IMR-90 (cell line): ENCODE results near the gene AARSD1. TPM values are rescaled to one million over a fixed set of nuclear protein-coding genes. Genes with fewer than 3 reads are reported as not detected.

Experiments
- ATAC-seq: fragments of 200-7000 bp; cut with Tn5 transposase; 2 replicates; pipeline ENCODE4 v1.9.1; 2020; ENCODE audit warnings: low read depth, mild to moderate bottlenecking, moderate library complexity
- BruUV-seq: library from RNA; stranded (reverse); fragments of 400-500 nt; replicated peaks from 2 replicates; lab custom pipeline; 2021; lab: Mats Ljungman, UMichigan
- CTCF ChIA-PET: fragments of 300-600 bp; formaldehyde crosslinking; extraction: SDS; loops from one replicate; lab custom pipeline; 2021; ENCODE audit warnings: antibody characterized with exemption; lab: Yijun Ruan, JAX
- POLR2A ChIA-PET: fragments of 300-600 bp; sonication (Branson Sonifier 250); formaldehyde crosslinking; loops from one replicate; lab custom pipeline; 2022; ENCODE audit warnings: antibody characterized with exemption; ENCODE audit not compliant: unreplicated experiment; lab: Charles Lee
- DNase-seq: peaks from one replicate; pipeline ENCODE4 v3.0.0; 2013
- H2AFZ ChIP-seq: replicated peaks from 2 replicates; pipeline ENCODE3; 2013; ENCODE audit warnings: low read length, mild to moderate bottlenecking; ENCODE audit not compliant: poor library complexity
- H2AK5ac ChIP-seq: 2 replicates; pipeline ENCODE4 v1.6.1; 2013; ENCODE audit warnings: low read depth, low read length, inconsistent platforms
- H2AK9ac ChIP-seq: replicated peaks from 2 replicates; pipeline ENCODE3; 2013; ENCODE audit warnings: mild to moderate bottlenecking, low read depth, low read length, moderate library complexity; ENCODE audit not compliant: poor library complexity
- H2BK120ac ChIP-seq: 2 replicates; pipeline ENCODE4 v1.6.1; 2013; ENCODE audit warnings: low read depth, low read length, inconsistent platforms
- H2BK15ac ChIP-seq: 3 replicates; pipeline ENCODE4 v1.6.1; 2013; ENCODE audit warnings: low read depth, low read length, inconsistent platforms
- H2BK20ac ChIP-seq: 2 replicates; pipeline ENCODE4 v1.6.1; 2013; ENCODE audit warnings: low read depth, mild to moderate bottlenecking, inconsistent platforms, low read length, moderate library complexity
- H2BK5ac ChIP-seq: 2 replicates; pipeline ENCODE4 v1.6.1; 2013; ENCODE audit warnings: mild to moderate bottlenecking, low read depth, low read length, inconsistent platforms; ENCODE audit not compliant: poor library complexity, severe bottlenecking
- H3K14ac ChIP-seq: replicated peaks from 2 replicates; pipeline ENCODE4 v1.6.1; 2013; ENCODE audit warnings: low read depth, low read length, inconsistent platforms
- H3K18ac ChIP-seq: 2 replicates; pipeline ENCODE4 v1.6.1; 2013; ENCODE audit warnings: low read depth, low read length, control low read depth
- H3K23ac ChIP-seq: 2 replicates; pipeline ENCODE4 v1.6.1; 2013; ENCODE audit warnings: low read depth, low read length, inconsistent platforms
- H3K27ac ChIP-seq: 2 replicates; pipeline ENCODE4 v1.5.1; 2013; ENCODE audit warnings: mild to moderate bottlenecking, control low read depth, low read length; ENCODE audit not compliant: insufficient read depth
- H3K27me3 ChIP-seq: 2 replicates; pipeline ENCODE4 v1.6.1; 2013; ENCODE audit warnings: low read length; ENCODE audit not compliant: control insufficient read depth, insufficient read depth
- H3K36me3 ChIP-seq: 2 replicates; pipeline ENCODE4 v1.6.1; 2013; ENCODE audit warnings: low read length, mixed read lengths; ENCODE audit not compliant: control insufficient read depth, insufficient read depth
- H3K4ac ChIP-seq: 2 replicates; pipeline ENCODE4 v1.6.1; 2013; ENCODE audit warnings: low read depth, low read length, inconsistent platforms
- H3K4me1 ChIP-seq: 2 replicates; pipeline ENCODE4 v1.6.1; 2013; ENCODE audit warnings: low read length, mixed read lengths; ENCODE audit not compliant: control insufficient read depth, insufficient read depth
- H3K4me2 ChIP-seq: 2 replicates; pipeline ENCODE4 v1.6.1; 2013; ENCODE audit warnings: low read depth, mild to moderate bottlenecking, control low read depth, low read length, moderate library complexity
- H3K4me3 ChIP-seq: 2 replicates; pipeline ENCODE4 v1.5.1; 2013; ENCODE audit warnings: low read depth, mild to moderate bottlenecking, control low read depth, low read length, moderate library complexity; ENCODE audit not compliant: insufficient read depth
- H3K56ac ChIP-seq: 2 replicates; pipeline ENCODE4 v1.6.1; 2013; ENCODE audit warnings: low read length, inconsistent platforms; ENCODE audit not compliant: insufficient read depth; ENCODE audit errors: extremely low read depth
- H3K79me1 ChIP-seq, 2 experiments: 2 replicates each; pipeline ENCODE4 v1.6.1; 2013; ENCODE audit warnings: low read length in 2 of 2, inconsistent platforms in 1 of 2, low read depth in 1 of 2
- H3K9ac ChIP-seq: 2 replicates; pipeline ENCODE4 v1.6.1; 2013; ENCODE audit warnings: low read depth, low read length, control low read depth
- H3K9me1 ChIP-seq: 2 replicates; pipeline ENCODE4 v1.6.1; 2013; ENCODE audit warnings: low read length, inconsistent platforms; ENCODE audit not compliant: insufficient read depth
- H3K9me3 ChIP-seq: 2 replicates; pipeline ENCODE4 v1.6.1; 2013; ENCODE audit warnings: low read length; ENCODE audit not compliant: control insufficient read depth, insufficient read depth
- H4K20me1 ChIP-seq: 2 replicates; pipeline ENCODE4 v1.6.1; 2013; ENCODE audit warnings: low read length, inconsistent platforms; ENCODE audit not compliant: insufficient read depth
- H4K5ac ChIP-seq: 2 replicates; pipeline ENCODE4 v1.6.1; 2013; ENCODE audit warnings: mild to moderate bottlenecking, low read depth, low read length, control low read depth
- H4K8ac ChIP-seq, 2 experiments: 2 replicates each; pipeline ENCODE4 v1.6.1; 2013; ENCODE audit warnings: low read depth in 2 of 2, low read length in 2 of 2, control low read depth in 1 of 2, inconsistent platforms in 1 of 2
- H4K91ac ChIP-seq: 2 replicates; pipeline ENCODE4 v1.6.1; 2013; ENCODE audit warnings: low read depth, low read length, inconsistent platforms; ENCODE audit not compliant: insufficient read depth
- BHLHE40 ChIP-seq: fragments of 150-350 bp; IDR thresholded peaks from 2 replicates; pipeline ENCODE4 v1.6.1; 2016; ENCODE audit warnings: mild to moderate bottlenecking, low read depth, low read length
- CEBPB ChIP-seq: IDR thresholded peaks from 2 replicates; pipeline ENCODE4 v1.6.1; 2012; ENCODE audit warnings: low read depth, low read length, improper control_type of control experiment
- CHD1 ChIP-seq: IDR thresholded peaks from 2 replicates; pipeline ENCODE4 v1.6.1; 2012; ENCODE audit warnings: low read depth, low read length, improper control_type of control experiment
- CTCF ChIP-seq: conservative IDR thresholded peaks from 2 replicates; pipeline ENCODE4 v1.5.1; 2012; ENCODE audit warnings: mild to moderate bottlenecking, low read depth, low read length, improper control_type of control experiment
- ELK1 ChIP-seq: fragments of 150-350 bp; IDR thresholded peaks from 2 replicates; pipeline ENCODE4 v1.6.1; 2016; ENCODE audit warnings: low read depth, mild to moderate bottlenecking, low read length, moderate library complexity, borderline replicate concordance
- FOS ChIP-seq: fragments of 150-350 bp; IDR thresholded peaks from 2 replicates; pipeline ENCODE4 v1.6.1; 2016; ENCODE audit warnings: low read depth, low read length
- MAFK ChIP-seq: IDR thresholded peaks from 2 replicates; pipeline ENCODE4 v1.6.1; 2012; ENCODE audit warnings: low read depth, low read length, improper control_type of control experiment
- MAZ ChIP-seq: IDR thresholded peaks from 2 replicates; pipeline ENCODE4 v1.6.1; 2012; ENCODE audit warnings: low read depth, mild to moderate bottlenecking, low read length, improper control_type of control experiment, moderate library complexity, borderline replicate concordance
- MXI1 ChIP-seq: IDR thresholded peaks from 2 replicates; pipeline ENCODE4 v1.6.1; 2012; ENCODE audit warnings: low read depth, mild to moderate bottlenecking, low read length, moderate library complexity, borderline replicate concordance
- NFE2L2 ChIP-seq: fragments of 150-350 bp; IDR thresholded peaks from 2 replicates; pipeline ENCODE4 v1.6.1; 2016; ENCODE audit warnings: low read depth, mild to moderate bottlenecking, low read length
- POLR2A ChIP-seq: IDR thresholded peaks from 2 replicates; pipeline ENCODE4 v1.6.1; 2012; ENCODE audit warnings: mild to moderate bottlenecking, low read depth, low read length
- RAD21 ChIP-seq: IDR thresholded peaks from 2 replicates; pipeline ENCODE4 v1.6.1; 2012; ENCODE audit warnings: low read length, improper control_type of control experiment
- RCOR1 ChIP-seq: IDR thresholded peaks from 2 replicates; pipeline ENCODE4 v1.6.1; 2012; ENCODE audit warnings: mild to moderate bottlenecking, low read length, improper control_type of control experiment; ENCODE audit not compliant: insufficient replicate concordance
- RFX5 ChIP-seq: IDR thresholded peaks from 2 replicates; pipeline ENCODE4 v1.8.0; 2012; ENCODE audit warnings: low read depth, mild to moderate bottlenecking, low read length, moderate library complexity
- SMC3 ChIP-seq: fragments of 150-350 bp; IDR thresholded peaks from 2 replicates; pipeline ENCODE4 v1.6.1; 2016; ENCODE audit warnings: low read depth, mild to moderate bottlenecking, antibody characterized with exemption, low read length, moderate library complexity
- WGBS, 2 experiments: methylation state at CpG; one replicate each; pipeline versions ENCODE4 v1.1.5 to v1.1.7; 2013; ENCODE audit warnings: missing lambda C conversion rate in 2 of 2; ENCODE audit not compliant: insufficient read length in 1 of 2; ENCODE audit errors: extremely low coverage in 2 of 2; 5-methylcytosine and 5-hydroxymethylcytosine counted together
- dilution Hi-C: fragments of 300-500 bp; cut with HindIII; formaldehyde crosslinking; loops from one replicate; pipeline ENCODE4 v1.14.3; 2018; ENCODE audit warnings: low sequenced_read_pairs; ENCODE audit not compliant: unreplicated experiment
- in situ Hi-C: fragments of 300-500 bp; cut with MboI; formaldehyde crosslinking; loops from 3 replicates; pipeline ENCODE4 v1.14.3; 2019; ENCODE audit warnings: low sequenced_read_pairs, inconsistent platforms, mixed read lengths
- intact Hi-C: fragments of 100-400 bp; cut with micrococcal nuclease; formaldehyde crosslinking; loops from 2 replicates; pipeline ENCODE4 v1.10.0; 2022
- polyA plus RNA-seq, 3 experiments: library from polyadenylated mRNA; depleted of rRNA; stranded (reverse); fragments of >200 nt; gene quantifications; 2 replicates each; pipeline ENCODE4 v1.2.3, GENCODE V29; 2012; ENCODE audit warnings: low replicate concordance in 1 of 3
- total RNA-seq: library from RNA; depleted of rRNA; stranded (reverse); fragments of >200 nt; gene quantifications from 2 replicates; pipeline ENCODE4 v1.2.3, GENCODE V29; 2012
- TF ChIP-seq, protein P1 (sequence below): fragments of 150-350 bp; IDR thresholded peaks from 2 replicates; pipeline ENCODE4 v1.6.1; 2017; ENCODE audit warnings: mild to moderate bottlenecking, antibody characterized with exemption, low read length, low read depth

The AARSD1 gene
- total and polyA plus RNA-seq, 2 of the 4 experiments (the other 2 are of a cell fraction): 55.0 to 58.9 TPM

DNA sequence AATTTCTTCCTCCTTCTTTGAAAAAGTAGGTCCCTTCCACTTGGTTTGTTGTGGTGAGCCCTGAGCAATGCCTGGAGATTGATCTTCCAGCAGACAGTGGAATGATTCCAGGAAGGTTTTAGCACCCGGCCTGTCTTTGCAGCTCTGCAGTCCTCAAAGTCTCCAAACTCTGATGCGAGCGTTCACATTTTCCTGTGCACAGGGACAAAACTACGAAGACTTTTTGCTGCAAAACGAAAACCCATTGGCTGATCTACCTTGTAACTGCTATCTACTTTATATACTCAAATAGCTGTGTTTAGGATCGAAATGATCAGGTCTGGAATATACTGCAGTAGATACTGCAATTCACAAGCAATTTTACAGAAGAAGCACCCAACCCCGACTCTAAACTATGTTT lies 42.0 kb downstream of the AARSD1 start:
- Histone ChIP-seq H4K20me1 (no peaks in the 10 kb centered on the region), H3K27ac (no peak overlapping the region), H3K79me1 (no peaks in the 10 kb centered on the region), H2BK120ac (no peak overlapping the region), H4K5ac (no peak overlapping the region), H4K8ac (no peak overlapping the region), H3K9me1 (no peaks in the 10 kb centered on the region), H3K36me3 (no peaks in the 10 kb centered on the region), H3K9me3 (no peaks in the 10 kb centered on the region), H3K27me3 (peaks cover 30% of the 10 kb centered on the region), H3K56ac (no peak overlapping the region), H3K4me3 (no peak overlapping the region), H3K14ac (no peak overlapping the region), H3K4ac (no peak overlapping the region), H3K4me1 (no peaks in the 10 kb centered on the region), H2BK5ac (no peak overlapping the region), H2AK9ac (no peak overlapping the region), H2BK15ac (no peak overlapping the region), H2BK20ac (no peak overlapping the region), H2AK5ac (no peak overlapping the region), H2AFZ (no peak overlapping the region), H3K23ac (no peak overlapping the region), H3K9ac (no peak overlapping the region), H4K91ac (no peak overlapping the region), H3K18ac (no peak overlapping the region), H3K4me2 (no peak overlapping the region)
- dilution Hi-C loops: no loop called here
- ATAC-seq (no peak), DNase-seq (no peak)
- intact Hi-C loops: no loop called here
- TF ChIP-seq BHLHE40 (no peak), POLR2A (no peak), FOS (no peak), SMC3 (no peak), CEBPB (no peak), MXI1 (no peak), MAFK (no peak), MAZ (no peak), CHD1 (no peak), RFX5 (no peak), ELK1 (no peak), CTCF (no peak), RCOR1 (no peak), RAD21 (no peak), NFE2L2 (no peak)
- TF ChIP-seq, protein P1, sequence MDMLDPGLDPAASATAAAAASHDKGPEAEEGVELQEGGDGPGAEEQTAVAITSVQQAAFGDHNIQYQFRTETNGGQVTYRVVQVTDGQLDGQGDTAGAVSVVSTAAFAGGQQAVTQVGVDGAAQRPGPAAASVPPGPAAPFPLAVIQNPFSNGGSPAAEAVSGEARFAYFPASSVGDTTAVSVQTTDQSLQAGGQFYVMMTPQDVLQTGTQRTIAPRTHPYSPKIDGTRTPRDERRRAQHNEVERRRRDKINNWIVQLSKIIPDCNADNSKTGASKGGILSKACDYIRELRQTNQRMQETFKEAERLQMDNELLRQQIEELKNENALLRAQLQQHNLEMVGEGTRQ: no peak
- BruUV-seq: no TSS peak
- ChIA-PET POLR2A (no interaction called here), CTCF (no interaction called here)
- in situ Hi-C loops: no loop called here
- 20% methylated on average over 1 of the region's 7 CpGs; no CpG with 5 or more reads in 1 of the 2 experiments for WGBS, 2 experiments
